Pericardium fibroblast (primary cell): ENCODE measurements around the gene RUSC1. TPM values are rescaled to one million over a fixed set of nuclear protein-coding genes. Genes with fewer than 3 reads are reported as not detected.

Experiments
- total RNA-seq: library from RNA; depleted of rRNA; stranded (reverse); fragments of >200 nt; gene quantifications from 2 replicates; pipeline ENCODE4 v1.2.3, GENCODE V29; 2015

Gene RUSC1
- total RNA-seq, result 31.9 and 37.2 TPM in 2 replicates

GRCh38 chr1:155320661-155321617 is at the start of gene RUSC1:
TSS of gene RUSC1 (plus strand) at chr1:155320894. CDS start at chr1:155321774, 880 bp downstream.

GRCh38 chr1:155273343-155274245 is 47.1 kb upstream of the RUSC1 start, which contains the start of gene CLK2:
TSS of gene CLK2 (minus strand) at chr1:155273504. CDS start at chr1:155270977, 2,527 bp downstream.

GRCh38 chr1:155277070-155277901 is 43.4 kb upstream of the RUSC1 start, which contains the start of gene HCN3:
TSS of gene HCN3 (plus strand) at chr1:155277463. CDS start at chr1:155277591, 128 bp downstream.

GRCh38 chr1:155301342-155301841 is 19.3 kb upstream of the RUSC1 start, which contains the start of gene PKLR:
TSS of gene PKLR (minus strand) at chr1:155301438. CDS start at chr1:155301395, 43 bp downstream.

DNA sequence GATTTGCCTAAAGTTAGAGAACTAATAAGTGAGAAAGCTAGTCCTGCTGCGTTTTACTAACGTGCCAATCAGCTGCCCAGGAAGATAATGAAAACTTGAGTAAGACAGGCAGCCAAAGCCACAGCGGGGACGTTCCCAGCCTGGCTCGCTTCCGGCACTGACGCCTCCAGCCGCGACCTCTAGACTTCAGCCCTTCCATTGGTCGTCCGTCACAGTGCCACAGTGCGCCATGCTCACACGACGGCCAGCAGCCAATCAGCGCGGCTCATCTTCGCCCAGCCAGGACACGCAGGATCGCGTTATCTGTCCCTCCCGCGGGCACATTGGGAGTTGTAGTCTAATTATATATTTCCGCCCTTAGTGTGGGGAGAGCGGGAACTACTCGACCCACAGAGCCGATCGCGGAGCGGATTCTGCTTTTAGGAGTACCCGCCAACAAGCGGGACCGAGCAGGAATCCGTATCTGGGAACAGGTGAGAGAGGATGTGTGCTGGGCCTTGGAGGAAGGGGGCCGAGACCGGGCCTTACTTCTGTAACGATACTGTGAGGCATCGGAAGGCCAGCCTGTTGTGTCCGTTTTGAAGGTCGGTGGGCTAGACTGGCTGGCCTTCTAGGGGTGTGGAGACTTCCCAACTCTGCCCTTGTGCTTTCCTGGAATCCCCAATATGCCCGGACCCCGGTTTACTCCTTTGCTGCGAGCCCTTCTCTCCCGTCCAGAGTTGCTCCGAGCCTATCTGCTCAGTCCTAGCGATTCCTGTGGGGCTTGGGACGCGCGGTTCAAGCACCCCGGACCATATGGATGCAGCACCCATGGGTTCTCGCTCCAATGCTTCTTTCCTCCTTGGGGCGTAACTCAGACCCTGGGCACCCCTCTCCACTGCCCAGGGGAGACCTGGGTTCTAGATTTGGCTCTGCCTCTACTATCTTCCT is 11.9 kb upstream of the RUSC1 start, which contains the start of gene FDPS:
TSS of gene FDPS (plus strand) at position 374 of the 930 bp plus-strand sequence. CDS start 924 bp downstream, outside the sequence.

Other genes starting within 250 kb of the RUSC1 start
- gene EFNA3, start 242.1 kb upstream of the RUSC1 start, total RNA-seq, result 2.3 and 4.9 TPM in 2 replicates
- gene EFNA1, start 193.0 kb upstream of the RUSC1 start, total RNA-seq, result 3.6 and 10.2 TPM in 2 replicates
- 34.8 and 37.5 TPM in 2 replicates for gene SLC50A1, start 185.0 kb upstream of the RUSC1 start, total RNA-seq
- 35.0 and 39.2 TPM in 2 replicates for gene DPM3, start 180.4 kb upstream of the RUSC1 start, total RNA-seq
- 149 and 159 TPM in 2 replicates for gene KRTCAP2, start 147.6 kb upstream of the RUSC1 start, total RNA-seq
- 1.1 and 1.3 TPM in 2 replicates for gene TRIM46, start 147.0 kb upstream of the RUSC1 start, total RNA-seq
- gene THBS3, start 113.0 kb upstream of the RUSC1 start, total RNA-seq, result 23.6 and 32.7 TPM in 2 replicates
- 48.7 and 61.6 TPM in 2 replicates for gene MTX1, start 112.2 kb upstream of the RUSC1 start, total RNA-seq
- gene ENTREP3, start 65.4 kb upstream of the RUSC1 start, total RNA-seq, result 19.4 and 25.4 TPM in 2 replicates
- gene SCAMP3, start 58.5 kb upstream of the RUSC1 start, total RNA-seq, result 61.1 and 77.8 TPM in 2 replicates
- 20.5 and 21.6 TPM in 2 replicates for gene CLK2, start 47.4 kb upstream of the RUSC1 start, total RNA-seq
- 1.2 and 2.3 TPM in 2 replicates for gene HCN3, start 43.4 kb upstream of the RUSC1 start, total RNA-seq
- not detected in 2 replicates for gene PKLR, start 19.5 kb upstream of the RUSC1 start, total RNA-seq
- 218 and 306 TPM in 2 replicates for gene FDPS, start 12.0 kb upstream of the RUSC1 start, total RNA-seq
- 14.6 and 28.9 TPM in 2 replicates for gene ASH1L, start 241.9 kb downstream of the RUSC1 start, total RNA-seq